HEK293 (cell line): ENCODE data around the gene PRR13.

ENCODE experiments used
- EGR2 ChIP-seq: fragments of 450-650 bp; formaldehyde crosslinking; IDR thresholded peaks from 2 replicates; pipeline ENCODE4 v1.5.1; 2016; ENCODE audit warnings: low read depth, missing biosample characterization, missing genetic modification characterization
- GLIS1 ChIP-seq: fragments of 450-650 bp; formaldehyde crosslinking; IDR thresholded peaks from 2 replicates; pipeline ENCODE4 v1.5.1; 2016; ENCODE audit warnings: missing biosample characterization, missing genetic modification characterization
- HIC1 ChIP-seq: fragments of 450-650 bp; formaldehyde crosslinking; IDR thresholded peaks from 2 replicates; pipeline ENCODE4 v1.5.1; 2016; ENCODE audit warnings: missing biosample characterization, missing genetic modification characterization
- ZBTB10 ChIP-seq: fragments of 450-650 bp; formaldehyde crosslinking; IDR thresholded peaks from 2 replicates; pipeline ENCODE4 v1.5.1; 2016; ENCODE audit warnings: missing biosample characterization, missing genetic modification characterization
- ZBTB11 ChIP-seq: fragments of 450-650 bp; formaldehyde crosslinking; conservative IDR thresholded peaks from 2 replicates; pipeline ENCODE4 v1.5.1; 2016; ENCODE audit warnings: low read depth, missing biosample characterization, missing genetic modification characterization
- ZNF148 ChIP-seq: fragments of 450-650 bp; formaldehyde crosslinking; IDR thresholded peaks from 2 replicates; pipeline ENCODE4 v1.5.0; 2017; ENCODE audit warnings: missing biosample characterization, missing genetic modification characterization, borderline replicate concordance
- ZNF211 ChIP-seq: fragments of 450-650 bp; formaldehyde crosslinking; IDR thresholded peaks from 2 replicates; pipeline ENCODE4 v1.5.1; 2016; ENCODE audit warnings: low read depth, missing biosample characterization, missing genetic modification characterization
- ZNF362 ChIP-seq: fragments of 450-650 bp; formaldehyde crosslinking; IDR thresholded peaks from 2 replicates; pipeline ENCODE4 v1.5.1; 2016; ENCODE audit warnings: missing biosample characterization, missing genetic modification characterization
- ZNF518A ChIP-seq: fragments of 450-650 bp; formaldehyde crosslinking; conservative IDR thresholded peaks from 2 replicates; pipeline ENCODE4 v1.5.1; 2016; ENCODE audit warnings: low read depth, missing biosample characterization, missing genetic modification characterization
- ZNF521 ChIP-seq: fragments of 450-650 bp; formaldehyde crosslinking; IDR thresholded peaks from 2 replicates; pipeline ENCODE4 v1.5.1; 2017; ENCODE audit warnings: missing biosample characterization, mild to moderate bottlenecking, missing genetic modification characterization
- ZNF558 ChIP-seq: fragments of 450-650 bp; formaldehyde crosslinking; IDR thresholded peaks from 2 replicates; pipeline ENCODE4 v1.5.1; 2016; ENCODE audit warnings: missing biosample characterization, missing genetic modification characterization
- ZNF629 ChIP-seq: fragments of 450-650 bp; formaldehyde crosslinking; IDR thresholded peaks from 2 replicates; pipeline ENCODE4 v1.5.1; 2017; ENCODE audit warnings: missing biosample characterization, missing genetic modification characterization
- ZNF707 ChIP-seq: fragments of 450-650 bp; formaldehyde crosslinking; IDR thresholded peaks from 2 replicates; pipeline ENCODE4 v1.5.1; 2016; ENCODE audit warnings: missing biosample characterization, missing genetic modification characterization
- ZSCAN18 ChIP-seq: fragments of 450-650 bp; formaldehyde crosslinking; IDR thresholded peaks from 2 replicates; pipeline ENCODE4 v1.5.1; 2016; ENCODE audit warnings: missing biosample characterization, missing genetic modification characterization
- ZSCAN5A ChIP-seq: fragments of 450-650 bp; formaldehyde crosslinking; IDR thresholded peaks from 2 replicates; pipeline ENCODE4 v1.5.1; 2016; ENCODE audit warnings: missing biosample characterization, missing genetic modification characterization

The PRR13 gene

GRCh38 chr12:53452159-53453077, 10.9 kb downstream of the PRR13 start (continued):
- peak; percentile 65; the same call in 1 of the 2 replicates for TF ChIP-seq HIC1 (tag by site-specific recombination)
- peak; percentile 83 for TF ChIP-seq ZBTB10 (tag by site-specific recombination)
- peak; percentile 94 for TF ChIP-seq GLIS1
- TF ChIP-seq ZNF558 = no peak
- TF ChIP-seq ZNF211 (tag by site-specific recombination) = no peak
- no peak for TF ChIP-seq ZNF362
- no peak for TF ChIP-seq ZNF518A
- peak; percentile 97 for TF ChIP-seq ZSCAN5A (tag by site-specific recombination)
- TF ChIP-seq EGR2 = peak; percentile 73
- TF ChIP-seq ZBTB11 (tag by site-specific recombination) = 0 out of 2 replicates have a peak, but pooled peaks have one; percentile 14
- no peak for TF ChIP-seq ZNF629
- TF ChIP-seq ZNF148 (tag by site-specific recombination) = no peak
- TF ChIP-seq ZNF707 (tag by site-specific recombination) = no peak
- no peak for TF ChIP-seq ZSCAN18
- TF ChIP-seq ZNF521 (tag by site-specific recombination) = no peak
